ENCODE data around the gene G6PC2.
"Not testable (repeated sequence)": the region's sequence is repeated elsewhere in the genome, so short reads cannot be mapped to it uniquely, and the experiment has no call there.

DNA sequence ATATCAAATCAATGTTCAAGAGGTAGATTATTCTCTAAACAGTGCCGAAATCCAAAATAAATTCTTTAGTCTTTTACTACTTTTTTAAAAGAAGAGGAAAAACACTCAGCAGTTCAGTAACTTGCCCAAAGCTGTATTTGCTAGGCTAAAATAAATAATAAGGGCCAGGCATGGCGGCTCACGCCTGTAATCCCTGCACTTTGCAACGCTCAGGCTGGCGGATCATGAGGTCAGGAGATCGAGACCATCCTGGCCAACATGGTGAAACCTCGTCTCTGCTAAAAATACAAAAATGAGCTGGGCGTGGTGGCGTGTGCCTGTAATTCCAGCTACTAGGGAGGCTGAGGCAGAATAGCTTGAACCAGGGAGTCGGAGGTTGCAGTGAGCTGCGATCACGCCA lies 18.9 kb upstream of the G6PC2 start:
- TF ChIP-seq, protein P1, sequence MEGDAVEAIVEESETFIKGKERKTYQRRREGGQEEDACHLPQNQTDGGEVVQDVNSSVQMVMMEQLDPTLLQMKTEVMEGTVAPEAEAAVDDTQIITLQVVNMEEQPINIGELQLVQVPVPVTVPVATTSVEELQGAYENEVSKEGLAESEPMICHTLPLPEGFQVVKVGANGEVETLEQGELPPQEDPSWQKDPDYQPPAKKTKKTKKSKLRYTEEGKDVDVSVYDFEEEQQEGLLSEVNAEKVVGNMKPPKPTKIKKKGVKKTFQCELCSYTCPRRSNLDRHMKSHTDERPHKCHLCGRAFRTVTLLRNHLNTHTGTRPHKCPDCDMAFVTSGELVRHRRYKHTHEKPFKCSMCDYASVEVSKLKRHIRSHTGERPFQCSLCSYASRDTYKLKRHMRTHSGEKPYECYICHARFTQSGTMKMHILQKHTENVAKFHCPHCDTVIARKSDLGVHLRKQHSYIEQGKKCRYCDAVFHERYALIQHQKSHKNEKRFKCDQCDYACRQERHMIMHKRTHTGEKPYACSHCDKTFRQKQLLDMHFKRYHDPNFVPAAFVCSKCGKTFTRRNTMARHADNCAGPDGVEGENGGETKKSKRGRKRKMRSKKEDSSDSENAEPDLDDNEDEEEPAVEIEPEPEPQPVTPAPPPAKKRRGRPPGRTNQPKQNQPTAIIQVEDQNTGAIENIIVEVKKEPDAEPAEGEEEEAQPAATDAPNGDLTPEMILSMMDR (IDR thresholded peaks at IDR 0.05) = not testable (repeated sequence)
- TF ChIP-seq POLR2A (IDR thresholded peaks at IDR 0.05) = not testable (repeated sequence)

All from right lobe of liver (tissue), 4 donors.